ENCODE measurements around the gene SPACA5.
"Not testable (repeated sequence)": the region's sequence is repeated elsewhere in the genome, so short reads cannot be mapped to it uniquely, and the experiment has no call there.

Gene SPACA5

GRCh38 chrX:48022100-48022499 lies 15.3 kb downstream of the SPACA5 start:
- no peak for DNase-seq

GRCh38 chrX:48022738-48023137 lies 15.9 kb downstream of the SPACA5 start:
- no peak for DNase-seq

- DNase-seq: peak; percentile 49
These were observed 18.8 kb downstream of the SPACA5 start for GRCh38 chrX:48025561-48025960.

GRCh38 chrX:48027545-48027944 lies 20.8 kb downstream of the SPACA5 start:
- not testable (repeated sequence) for DNase-seq

GRCh38 chrX:48028091-48028490 lies 21.3 kb downstream of the SPACA5 start:
- no peak for DNase-seq

- no peak for DNase-seq
These were observed 23.4 kb downstream of the SPACA5 start for GRCh38 chrX:48030237-48030636.

GRCh38 chrX:48030641-48031173 lies 23.9 kb downstream of the SPACA5 start:
- DNase-seq: not testable (repeated sequence)

GRCh38 chrX:48035891-48036290 lies 29.1 kb downstream of the SPACA5 start:
- DNase-seq: no peak

GRCh38 chrX:48043056-48043455 lies 36.3 kb downstream of the SPACA5 start:
- no peak for DNase-seq

- DNase-seq: no peak
These were observed 38.9 kb downstream of the SPACA5 start for GRCh38 chrX:48045410-48046311.

GRCh38 chrX:48046846-48047245 lies 40.1 kb downstream of the SPACA5 start:
- no peak for DNase-seq

- no peak for DNase-seq
These were observed 52.0 kb downstream of the SPACA5 start for GRCh38 chrX:48058621-48059295.

- DNase-seq: no peak
These were observed 52.5 kb downstream of the SPACA5 start for GRCh38 chrX:48059296-48059639.
